WI38 (cell line): ENCODE results near the gene VAMP1.
"Not testable (repeated sequence)": the region's sequence is repeated elsewhere in the genome, so short reads cannot be mapped to it uniquely, and the experiment has no call there.

ENCODE experiments used
- H3K4me3 ChIP-seq: 2 replicates; pipeline ENCODE4 v1.5.1; 2011; ENCODE audit warnings: low read depth, mild to moderate bottlenecking, control low read depth, low read length
- TF ChIP-seq, protein P1 (sequence below): IDR thresholded peaks from 2 replicates; pipeline ENCODE4 v1.5.1; 2012; ENCODE audit warnings: low read depth, mild to moderate bottlenecking, control low read depth, low read length

Gene VAMP1

DNA sequence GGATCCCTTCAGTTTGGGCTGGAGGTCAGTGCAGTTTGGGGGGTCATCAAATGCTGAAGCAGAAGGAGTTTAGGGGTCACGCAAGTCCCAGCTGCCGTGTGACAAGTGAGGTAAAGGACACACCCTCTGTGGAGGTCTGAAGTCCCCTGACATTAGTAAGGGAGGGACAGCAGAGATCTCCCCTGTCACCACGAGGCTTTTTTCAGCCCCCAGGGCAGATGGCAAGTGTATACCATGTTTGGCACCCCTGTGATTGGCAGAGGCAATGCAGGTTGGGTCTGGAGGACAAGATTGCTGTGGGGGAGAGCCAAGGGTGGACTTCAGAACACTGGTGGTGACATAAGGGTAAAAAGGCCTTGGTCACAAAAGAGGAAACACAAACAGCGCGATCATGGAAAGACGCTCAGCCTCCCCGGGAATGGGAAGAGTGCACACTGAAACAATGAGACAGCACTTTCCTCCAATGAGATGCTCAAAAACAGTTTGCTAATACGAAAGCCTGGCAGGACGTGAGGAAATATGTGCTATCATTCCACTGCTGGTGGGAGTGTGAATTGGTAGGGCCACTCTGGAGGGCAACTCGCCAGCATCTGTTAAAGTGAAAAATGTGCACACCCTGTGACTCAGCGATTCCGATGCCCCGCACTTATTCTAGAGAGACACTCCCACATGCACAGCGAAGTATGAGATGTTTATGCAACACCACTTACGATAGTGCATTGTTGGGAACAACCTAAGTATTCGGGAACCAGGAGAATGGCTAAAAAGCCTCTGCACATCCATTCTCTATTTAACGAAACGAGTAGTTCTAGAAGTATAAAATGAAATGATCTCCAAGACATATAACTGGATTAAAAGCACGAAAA lies 40.1 kb downstream of the VAMP1 start:
- H3K4me3 ChIP-seq = peak overlapping the region; percentile 50
- TF ChIP-seq, protein P1, sequence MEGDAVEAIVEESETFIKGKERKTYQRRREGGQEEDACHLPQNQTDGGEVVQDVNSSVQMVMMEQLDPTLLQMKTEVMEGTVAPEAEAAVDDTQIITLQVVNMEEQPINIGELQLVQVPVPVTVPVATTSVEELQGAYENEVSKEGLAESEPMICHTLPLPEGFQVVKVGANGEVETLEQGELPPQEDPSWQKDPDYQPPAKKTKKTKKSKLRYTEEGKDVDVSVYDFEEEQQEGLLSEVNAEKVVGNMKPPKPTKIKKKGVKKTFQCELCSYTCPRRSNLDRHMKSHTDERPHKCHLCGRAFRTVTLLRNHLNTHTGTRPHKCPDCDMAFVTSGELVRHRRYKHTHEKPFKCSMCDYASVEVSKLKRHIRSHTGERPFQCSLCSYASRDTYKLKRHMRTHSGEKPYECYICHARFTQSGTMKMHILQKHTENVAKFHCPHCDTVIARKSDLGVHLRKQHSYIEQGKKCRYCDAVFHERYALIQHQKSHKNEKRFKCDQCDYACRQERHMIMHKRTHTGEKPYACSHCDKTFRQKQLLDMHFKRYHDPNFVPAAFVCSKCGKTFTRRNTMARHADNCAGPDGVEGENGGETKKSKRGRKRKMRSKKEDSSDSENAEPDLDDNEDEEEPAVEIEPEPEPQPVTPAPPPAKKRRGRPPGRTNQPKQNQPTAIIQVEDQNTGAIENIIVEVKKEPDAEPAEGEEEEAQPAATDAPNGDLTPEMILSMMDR = no peak

DNA sequence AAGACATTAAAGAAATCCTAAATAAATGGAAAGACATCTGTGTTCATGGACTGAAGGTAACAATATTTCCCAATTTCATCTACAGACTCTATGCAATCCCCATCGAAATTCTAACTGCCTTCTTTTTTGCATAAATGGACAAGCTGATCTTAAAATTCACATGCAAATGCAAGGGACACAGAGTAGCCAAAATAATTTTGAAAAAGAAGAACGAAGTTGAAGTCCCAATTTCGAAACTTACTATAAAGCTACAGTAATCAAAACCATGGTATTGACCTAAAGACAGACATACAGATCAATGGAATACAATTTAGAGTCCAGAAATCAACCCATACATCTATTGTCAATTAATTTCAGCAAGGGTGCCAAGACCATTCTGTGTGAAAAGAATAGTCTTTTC lies 42.2 kb downstream of the VAMP1 start:
- no peak overlapping the region for H3K4me3 ChIP-seq
- TF ChIP-seq, protein P1 = no peak

DNA sequence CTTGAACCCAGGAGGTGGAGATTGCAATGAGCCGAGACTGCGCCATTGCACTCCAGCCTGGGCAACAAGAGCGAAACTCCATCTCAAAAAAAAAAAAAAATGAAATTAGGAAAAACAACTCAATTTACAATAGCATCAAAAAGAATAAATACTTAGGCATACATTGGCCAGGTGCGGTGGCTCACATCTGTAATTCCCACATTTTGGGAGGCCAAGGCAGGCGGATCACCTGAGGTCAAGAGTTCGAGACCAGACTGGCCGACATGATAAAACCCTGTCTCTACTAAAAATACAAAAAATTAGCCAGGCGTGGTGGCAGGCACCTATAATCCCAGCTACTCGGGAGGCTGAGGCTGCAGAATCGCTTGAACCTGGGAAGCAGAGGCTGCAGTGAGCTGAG lies 42.7 kb downstream of the VAMP1 start:
- not testable (repeated sequence) for H3K4me3 ChIP-seq

- TF ChIP-seq, protein P1 = no peak
- no peak overlapping the region for H3K4me3 ChIP-seq
Observed at GRCh38 chr12:6426882-6427671, 43.4 kb downstream of the VAMP1 start.

DNA sequence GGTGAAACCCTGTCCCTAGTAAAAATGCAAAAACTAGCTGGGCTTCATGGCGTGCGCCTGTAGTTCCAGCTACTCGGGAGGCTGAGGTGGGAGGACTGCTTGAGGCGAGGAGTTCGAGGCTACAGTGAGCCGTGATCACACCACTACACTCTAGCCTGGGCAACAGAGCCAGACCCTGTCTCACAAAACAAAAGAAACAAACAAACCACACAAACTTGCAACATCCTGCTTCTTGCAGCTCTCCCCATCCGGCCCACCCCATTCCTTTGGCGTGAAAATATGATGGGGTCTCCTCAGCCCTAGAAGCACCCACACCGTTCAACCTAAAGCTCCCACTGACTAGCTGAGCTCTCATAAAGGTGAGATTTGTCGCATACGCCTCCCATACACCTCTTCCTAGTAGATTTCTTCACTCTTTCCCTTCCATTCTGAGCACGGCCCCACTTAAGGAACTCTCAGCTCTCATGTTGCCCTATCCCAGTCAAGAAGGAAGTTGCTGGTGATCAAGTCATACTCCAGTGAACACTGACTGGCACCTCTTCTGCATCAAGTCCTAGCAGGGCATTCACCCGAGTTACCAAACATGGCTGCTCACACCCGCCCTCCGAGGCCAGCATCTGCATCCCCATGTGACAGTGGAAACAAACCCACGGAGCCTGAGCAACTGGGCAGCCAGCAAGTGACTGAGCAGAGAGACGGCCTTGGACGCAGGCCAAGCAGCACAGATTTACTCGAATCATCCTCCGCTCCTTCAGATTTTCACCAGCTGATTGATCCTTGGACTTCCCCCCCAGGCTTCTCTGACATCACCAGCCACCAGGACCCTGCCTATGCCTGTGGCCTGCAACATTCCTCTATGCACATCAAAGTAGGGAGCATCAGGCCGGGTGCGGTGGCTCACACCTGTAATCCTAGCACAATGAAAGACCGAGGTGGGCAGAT lies 44.6 kb downstream of the VAMP1 start:
- TF ChIP-seq, protein P1 = no peak

DNA sequence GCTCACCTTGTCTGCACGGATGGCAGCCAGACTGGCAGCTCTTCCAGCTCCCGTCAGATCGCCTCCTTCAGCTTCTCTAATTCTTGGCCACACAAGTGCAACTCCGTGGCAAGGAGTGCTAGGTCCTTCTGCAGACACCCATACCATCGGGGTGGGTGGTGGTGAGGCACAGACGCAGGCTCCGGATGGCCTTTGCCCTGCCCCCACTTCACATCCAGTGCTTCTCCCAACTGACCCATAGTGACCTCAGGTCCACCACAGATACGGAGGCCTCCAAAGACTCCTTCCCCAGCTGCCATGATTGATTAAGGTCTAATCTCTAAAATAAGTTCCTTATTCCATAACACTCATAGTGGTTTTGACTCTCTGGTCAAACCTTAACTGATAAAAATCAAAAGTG lies 45.6 kb downstream of the VAMP1 start:
- H3K4me3 ChIP-seq = no peak overlapping the region
- TF ChIP-seq, protein P1 = no peak

More for the DNA sequence above, 44.6 kb downstream of the VAMP1 start:
- H3K4me3 ChIP-seq = no peak overlapping the region

GRCh38 chr12:6424008-6424347 lies 46.5 kb downstream of the VAMP1 start:
- H3K4me3 ChIP-seq = no peak overlapping the region

More at GRCh38 chr12:6424008-6424347, 46.5 kb downstream of the VAMP1 start:
- TF ChIP-seq, protein P1 = no peak
